GM23248 (cell line): Measurements from ENCODE around the gene PACRGL.

Experiments used
- EZH2 ChIP-seq: fragments of 200-600 bp; sonication (generic); IDR thresholded peaks from 2 replicates; pipeline ENCODE4 v1.6.1; 2018; ENCODE audit warnings: antibody characterized with exemption, mild to moderate bottlenecking; ENCODE audit not compliant: insufficient read depth, poor library complexity, severe bottlenecking
- EZH2phosphoT487 ChIP-seq: fragments of 200-600 bp; sonication (generic); IDR thresholded peaks from 2 replicates; pipeline ENCODE4 v1.6.1; 2018; ENCODE audit warnings: antibody characterized with exemption, moderate library complexity, mild to moderate bottlenecking, low read depth; ENCODE audit not compliant: insufficient read depth

DNA sequence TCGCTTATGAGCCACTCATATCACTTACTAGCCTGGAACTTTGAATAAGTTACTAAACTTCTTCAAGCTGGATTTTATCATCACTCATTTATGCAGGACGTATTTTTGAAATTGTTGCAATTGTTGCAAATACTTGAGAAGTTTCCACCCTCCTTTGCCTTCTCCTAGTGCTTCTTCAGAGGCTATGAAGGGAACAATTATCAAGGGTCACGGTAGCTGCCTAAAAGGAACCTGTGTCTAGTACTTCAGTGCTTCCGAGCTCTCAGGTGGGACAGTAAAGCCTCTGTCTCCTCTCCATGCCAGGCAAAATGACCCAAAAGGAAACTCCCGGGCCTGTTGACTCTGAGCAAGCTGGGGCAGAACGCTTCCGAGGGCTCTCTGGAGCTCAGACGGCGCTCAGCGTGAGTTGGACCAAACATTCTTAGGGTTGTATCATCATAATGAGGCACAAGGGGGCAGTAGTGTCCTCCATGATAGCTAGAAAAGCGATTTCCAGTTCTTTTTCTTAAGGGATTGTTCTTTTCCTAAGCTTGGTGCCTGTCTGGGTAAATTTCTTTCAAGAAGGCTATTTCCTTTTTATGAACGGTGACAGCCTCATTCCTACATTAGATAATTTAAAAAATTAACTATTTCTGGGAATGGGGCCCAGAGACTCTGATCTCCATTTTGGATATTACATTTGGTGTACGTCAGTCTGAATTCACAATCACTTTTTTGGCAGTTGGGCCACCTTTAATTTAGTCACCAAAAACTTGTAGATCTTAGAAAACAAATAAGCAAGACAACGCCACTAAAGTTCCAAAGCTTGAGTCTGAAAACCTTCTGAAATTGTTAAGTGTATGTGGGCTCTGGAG, 73.1 kb downstream of the PACRGL start:
- TF ChIP-seq EZH2 = no peak
- TF ChIP-seq EZH2phosphoT487 = no peak
